Endodermal cell (in vitro differentiated cells): ENCODE measurements around the gene NEK6. TPM values are rescaled to one million over a fixed set of nuclear protein-coding genes. Genes with fewer than 3 reads are reported as not detected.

ENCODE experiments used
- DNase-seq: peaks from one replicate; pipeline ENCODE4 v3.0.0-alpha.2; 2017
- H3K27ac ChIP-seq: 2 replicates; pipeline ENCODE4 v1.5.1; 2013; ENCODE audit warnings: mild to moderate bottlenecking, low read depth, low read length, moderate library complexity
- H3K27me3 ChIP-seq: 2 replicates; pipeline ENCODE4 v1.6.1; 2013; ENCODE audit warnings: mild to moderate bottlenecking, low read length, moderate library complexity; ENCODE audit not compliant: insufficient read depth, control insufficient read depth, poor library complexity, severe bottlenecking
- H3K36me3 ChIP-seq: 2 replicates; pipeline ENCODE4 v1.7.0; 2013; ENCODE audit warnings: mild to moderate bottlenecking, low read length, moderate library complexity; ENCODE audit not compliant: control insufficient read depth, insufficient read depth
- H3K4me1 ChIP-seq: one replicate; pipeline ENCODE4 v1.7.0; 2013; ENCODE audit warnings: low read length; ENCODE audit not compliant: control insufficient read depth, insufficient read depth
- H3K4me3 ChIP-seq: 2 replicates; pipeline ENCODE4 v1.5.1; 2013; ENCODE audit warnings: mild to moderate bottlenecking, low read length, moderate library complexity
- H3K9ac ChIP-seq: 2 replicates; pipeline ENCODE4 v1.6.1; 2013; ENCODE audit warnings: mild to moderate bottlenecking, low read length, moderate library complexity; ENCODE audit not compliant: poor library complexity, severe bottlenecking; ENCODE audit errors: extremely low read depth
- H3K9me3 ChIP-seq: 2 replicates; pipeline ENCODE4 v1.6.1; 2013; ENCODE audit warnings: mild to moderate bottlenecking, low read length, moderate library complexity; ENCODE audit not compliant: control insufficient read depth
- H3K27ac Mint-ChIP-seq: 2 replicates; pipeline ENCODE4 v1.8.0; 2020; ENCODE audit warnings: mixed read lengths
- H3K27me3 Mint-ChIP-seq: 2 replicates; pipeline ENCODE4 v1.8.0; 2021; ENCODE audit warnings: mild to moderate bottlenecking, mixed read lengths; ENCODE audit not compliant: insufficient read depth
- H3K36me3 Mint-ChIP-seq: 2 replicates; pipeline ENCODE4 v1.8.0; 2020; ENCODE audit warnings: low read depth, mixed read lengths
- H3K4me1 Mint-ChIP-seq: 2 replicates; pipeline ENCODE4 v1.8.0; 2020; ENCODE audit warnings: mixed read lengths
- H3K4me3 Mint-ChIP-seq: 2 replicates; pipeline ENCODE4 v1.8.0; 2020; ENCODE audit warnings: mild to moderate bottlenecking, moderate library complexity, mixed read lengths
- H3K9me3 Mint-ChIP-seq: 2 replicates; pipeline ENCODE4 v1.8.0; 2020; ENCODE audit warnings: mild to moderate bottlenecking, mixed read lengths
- CTCF ChIP-seq: fragments of 200-600 bp; sonication (generic); conservative IDR thresholded peaks from 2 replicates; pipeline ENCODE4 v1.5.0; 2021; ENCODE audit warnings: antibody characterized with exemption, mild to moderate bottlenecking
- whole genome bisulfite sequencing, 2 experiments: methylation state at CpG; one replicate each; pipeline versions ENCODE4 v1.1.5 to v1.1.7; 2013; ENCODE audit warnings: missing lambda C conversion rate in 2 of 2, mixed read lengths in 1 of 2; ENCODE audit not compliant: insufficient coverage in 1 of 2, insufficient read length in 1 of 2; 5-methylcytosine and 5-hydroxymethylcytosine counted together
- total RNA-seq, 2 donors: library from RNA; stranded (reverse); fragmentation: NEBNext Ultra II Directional in 1 of 2; extraction: Animal tissue kit (Norgen Biotek cat#: 25700) in 1 of 2; gene quantifications; 2 replicates in 1 of 2; 3 replicates in 1 of 2; pipeline ENCODE4 v1.2.1, GENCODE V29; 2021

The NEK6 gene
- total RNA-seq, 2 donors from 2014 or later: 17.1 to 32.5 TPM

- Histone ChIP-seq H3K36me3 (no peaks in the 10 kb centered on the region), H3K27ac (no peak overlapping the region), H3K9ac (no peak overlapping the region), H3K4me1 (no peaks in the 10 kb centered on the region), H3K27me3 (no peaks in the 10 kb centered on the region), H3K4me3 (no peak overlapping the region), H3K9me3 (no peaks in the 10 kb centered on the region)
- Mint-ChIP-seq H3K4me3 (no peak overlapping the region), H3K27me3 (no peaks in the 10 kb centered on the region), H3K36me3 (no peaks in the 10 kb centered on the region), H3K9me3 (no peaks in the 10 kb centered on the region), H3K27ac (no peak overlapping the region), H3K4me1 (no peaks in the 10 kb centered on the region)
- WGBS, 2 experiments: 72 to 76% methylated on average over 8 to 11 of the region's 12 CpGs
- peak; percentile 35 for DNase-seq
- peak; percentile 16 for TF ChIP-seq CTCF
Observed at GRCh38 chr9:124212381-124213050, 45.2 kb upstream of the NEK6 start.

- no peak overlapping the region for H3K4me3 ChIP-seq
- no peaks in the 10 kb centered on the region for H3K9me3 ChIP-seq
- H3K9me3 Mint-ChIP-seq: no peaks in the 10 kb centered on the region
- no peaks in the 10 kb centered on the region for H3K27me3 ChIP-seq
- H3K9ac ChIP-seq: no peak overlapping the region
- TF ChIP-seq CTCF: no peak
- no peaks in the 10 kb centered on the region for H3K4me1 Mint-ChIP-seq
- no peak overlapping the region for H3K27ac Mint-ChIP-seq
- H3K27ac ChIP-seq: no peak overlapping the region
- no peak overlapping the region for H3K4me3 Mint-ChIP-seq
- no peaks in the 10 kb centered on the region for H3K36me3 Mint-ChIP-seq
- no peaks in the 10 kb centered on the region for H3K27me3 Mint-ChIP-seq
- WGBS, 2 experiments: 95 to 99% methylated on average over 11 to 12 of the region's 12 CpGs
- no peaks in the 10 kb centered on the region for H3K36me3 ChIP-seq
- H3K4me1 ChIP-seq: no peaks in the 10 kb centered on the region
- peak; percentile 28 for DNase-seq
Observed at GRCh38 chr9:124213396-124213795, 44.4 kb upstream of the NEK6 start.

DNA sequence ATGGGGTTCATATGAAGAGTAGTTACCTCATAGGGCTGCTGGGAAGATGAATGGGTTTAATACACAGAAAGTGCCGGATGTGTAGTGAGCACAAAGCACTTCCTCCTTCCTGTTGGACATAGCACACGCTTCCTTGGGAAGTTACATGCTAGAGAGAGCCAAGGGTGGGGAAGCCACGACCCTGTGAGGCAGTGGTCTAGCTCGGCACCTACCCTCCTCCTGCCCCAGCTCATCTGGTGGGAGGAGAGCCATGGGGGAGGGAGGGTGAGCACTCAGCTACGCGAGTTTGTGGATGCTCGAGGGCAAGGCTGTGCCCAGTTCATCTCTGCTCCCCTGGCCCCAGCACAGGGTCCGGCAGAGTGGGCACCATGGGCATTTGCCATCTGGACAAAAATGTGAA lies 43.6 kb upstream of the NEK6 start:
- Mint-ChIP-seq H3K4me3 (no peak overlapping the region), H3K36me3 (no peaks in the 10 kb centered on the region), H3K27me3 (no peaks in the 10 kb centered on the region), H3K27ac (no peak overlapping the region), H3K4me1 (no peaks in the 10 kb centered on the region), H3K9me3 (no peaks in the 10 kb centered on the region)
- Histone ChIP-seq H3K4me3 (no peak overlapping the region), H3K27ac (no peak overlapping the region), H3K27me3 (no peaks in the 10 kb centered on the region), H3K9ac (no peak overlapping the region), H3K9me3 (no peaks in the 10 kb centered on the region), H3K4me1 (no peaks in the 10 kb centered on the region), H3K36me3 (no peaks in the 10 kb centered on the region)
- 88 to 89% methylated on average over 1 to 8 of the region's 8 CpGs for WGBS, 2 experiments
- TF ChIP-seq CTCF: no peak
- DNase-seq: peak; percentile 35
